GM19328 (cell line): ENCODE data around the gene SPOCK1.

Source experiments
- ATAC-seq: cut with Tn5 transposase; IDR thresholded peaks from one replicate; pipeline ENCODE4 v1.9.1; 2021; ENCODE audit warnings: mild to moderate bottlenecking, moderate library complexity; ENCODE audit not compliant: unreplicated experiment

The SPOCK1 gene

DNA sequence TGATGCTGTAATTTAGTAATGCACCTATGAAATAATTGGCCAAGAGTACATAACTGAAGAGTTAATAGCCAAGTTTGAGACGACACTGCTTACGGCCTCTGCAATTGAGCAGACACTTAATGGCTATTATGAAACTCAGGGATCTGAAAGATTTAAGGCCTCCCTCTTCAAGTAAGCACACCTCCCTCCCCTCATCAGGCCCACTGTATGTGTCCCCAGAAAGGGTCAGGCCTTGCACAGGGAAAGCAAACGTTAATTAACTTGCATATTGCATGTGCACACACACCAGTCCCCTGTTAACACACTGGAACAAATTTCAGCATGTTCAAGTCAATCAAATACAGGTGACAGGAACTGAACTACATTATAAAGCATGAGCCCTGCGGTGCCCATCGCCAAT lies 163.6 kb downstream of the SPOCK1 start:
- no peak for ATAC-seq

DNA sequence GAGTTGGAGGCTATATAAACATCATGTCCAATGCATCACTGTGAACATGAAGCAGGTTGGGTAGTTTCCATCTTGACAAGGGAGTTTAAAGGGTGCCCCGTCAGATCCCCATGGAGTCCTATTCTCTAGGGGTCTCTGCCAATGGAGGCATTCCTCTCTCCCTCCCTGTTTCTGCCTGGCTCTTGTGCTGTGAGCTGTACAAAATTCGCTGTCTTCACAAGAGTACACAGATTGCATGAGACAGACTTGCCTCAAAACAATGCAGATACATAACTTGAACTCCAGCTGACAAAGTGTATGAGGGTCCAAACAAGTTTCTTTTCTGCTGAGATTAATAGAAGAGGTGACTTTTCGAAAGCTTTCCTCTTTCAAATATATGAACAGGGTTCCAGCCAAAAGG lies 165.2 kb downstream of the SPOCK1 start:
- ATAC-seq = no peak

DNA sequence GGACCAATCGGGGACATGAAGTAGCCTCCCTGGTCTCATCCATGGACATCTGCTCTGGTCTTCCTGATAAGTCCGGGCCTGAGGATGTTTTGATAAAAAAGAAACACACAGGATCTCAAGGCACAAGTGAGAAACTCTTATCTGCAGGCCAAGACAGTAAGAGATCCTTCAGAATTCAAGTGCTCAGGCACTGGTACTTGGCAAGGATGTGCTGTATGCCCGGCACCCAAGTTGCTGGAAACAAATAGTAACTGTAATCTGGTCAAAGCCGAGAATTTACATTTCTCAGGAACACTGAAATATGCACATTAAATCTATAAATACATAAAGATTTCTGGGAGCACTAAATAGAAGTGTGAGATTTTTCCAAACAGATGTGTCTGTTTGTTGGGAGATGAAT lies 165.7 kb downstream of the SPOCK1 start:
- no peak for ATAC-seq

- ATAC-seq = no peak
These were observed 166.8 kb downstream of the SPOCK1 start for GRCh38 chr5:137332296-137332695.

GRCh38 chr5:137329586-137330296 lies 169.4 kb downstream of the SPOCK1 start:
- ATAC-seq = no peak

DNA sequence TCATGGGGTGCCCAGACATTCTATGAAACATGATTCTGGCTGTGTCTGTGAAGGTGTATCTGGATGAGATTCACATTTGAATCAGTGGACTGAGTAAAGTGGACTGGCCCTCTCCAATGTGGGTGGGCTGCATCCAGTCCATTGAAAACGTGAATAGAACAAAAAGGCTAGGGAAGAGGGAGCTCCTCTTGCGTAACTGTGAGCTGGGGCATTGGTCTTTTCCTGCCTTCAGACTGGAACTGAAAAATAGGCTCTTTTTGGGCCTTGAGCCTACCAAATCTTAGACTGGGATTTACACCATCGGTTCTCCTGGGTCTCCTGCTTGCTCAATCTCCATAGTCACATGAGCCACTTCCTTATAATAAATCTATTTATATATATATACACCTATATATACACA lies 170.1 kb downstream of the SPOCK1 start:
- ATAC-seq = no peak

GRCh38 chr5:137328463-137328862 lies 170.7 kb downstream of the SPOCK1 start:
- ATAC-seq = no peak

DNA sequence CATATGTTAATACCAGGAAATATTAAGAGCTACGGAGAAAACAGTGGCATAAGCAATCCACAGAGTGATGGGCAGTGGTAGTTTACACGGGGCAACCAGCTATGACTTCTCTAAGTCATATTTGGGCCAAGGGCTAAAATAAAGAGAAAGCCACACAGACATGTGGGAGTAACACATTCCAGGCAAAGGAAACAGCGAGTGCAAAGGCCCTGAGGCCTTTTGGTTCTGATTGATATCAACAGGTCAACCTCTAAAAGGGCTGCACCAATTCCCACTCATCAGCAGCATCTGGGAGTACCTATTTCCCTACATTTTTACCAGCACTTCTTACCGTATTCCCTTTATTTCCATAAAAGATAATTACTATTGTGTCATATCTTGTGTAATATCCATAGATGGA lies 173.4 kb downstream of the SPOCK1 start:
- ATAC-seq = no peak

GRCh38 chr5:137320056-137321045 lies 178.8 kb downstream of the SPOCK1 start:
- peak; percentile 55 for ATAC-seq

GRCh38 chr5:137318027-137318426 lies 181.1 kb downstream of the SPOCK1 start:
- no peak for ATAC-seq

DNA sequence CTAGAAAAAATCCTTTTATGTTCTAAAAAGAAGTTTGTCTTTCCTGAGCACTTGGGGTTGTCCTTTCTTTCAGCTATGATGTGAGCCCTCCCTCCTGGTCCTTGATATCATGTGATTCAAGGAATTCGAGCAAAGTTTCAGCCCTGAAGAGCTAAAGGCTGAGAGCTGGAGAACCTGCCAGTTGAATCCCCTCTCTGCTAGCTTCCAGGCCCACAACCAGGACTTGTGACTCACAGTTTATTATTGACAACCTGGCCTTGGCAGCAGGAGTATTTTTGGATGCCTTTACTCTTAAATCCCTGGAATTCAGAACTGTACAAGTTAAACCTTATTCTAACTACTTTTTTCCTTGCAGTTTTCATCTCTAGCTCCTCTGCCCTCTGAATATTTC lies 182.8 kb downstream of the SPOCK1 start:
- no peak for ATAC-seq

- no peak for ATAC-seq
These were observed 183.4 kb downstream of the SPOCK1 start for GRCh38 chr5:137315534-137316345.

DNA sequence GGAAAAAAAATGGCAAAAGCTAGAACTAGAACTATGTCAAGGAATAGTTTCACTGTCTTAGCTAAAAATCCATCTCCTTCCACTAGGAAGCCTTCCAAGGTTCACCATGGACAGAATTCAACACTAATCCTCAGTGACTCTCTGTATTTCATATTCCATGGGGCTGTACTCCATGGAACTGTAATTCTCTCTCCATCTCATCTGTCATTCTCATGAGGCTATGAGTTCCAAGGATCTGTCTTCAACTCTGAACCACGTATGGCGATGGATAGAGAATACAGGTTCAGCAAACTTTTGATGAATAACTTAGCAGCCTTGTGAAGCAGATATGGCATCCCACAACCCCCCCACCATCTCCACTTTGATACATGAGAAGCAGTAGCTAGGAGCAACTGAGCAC lies 184.0 kb downstream of the SPOCK1 start:
- no peak for ATAC-seq

- no peak for ATAC-seq
These were observed 185.5 kb downstream of the SPOCK1 start for GRCh38 chr5:137313526-137314175.

DNA sequence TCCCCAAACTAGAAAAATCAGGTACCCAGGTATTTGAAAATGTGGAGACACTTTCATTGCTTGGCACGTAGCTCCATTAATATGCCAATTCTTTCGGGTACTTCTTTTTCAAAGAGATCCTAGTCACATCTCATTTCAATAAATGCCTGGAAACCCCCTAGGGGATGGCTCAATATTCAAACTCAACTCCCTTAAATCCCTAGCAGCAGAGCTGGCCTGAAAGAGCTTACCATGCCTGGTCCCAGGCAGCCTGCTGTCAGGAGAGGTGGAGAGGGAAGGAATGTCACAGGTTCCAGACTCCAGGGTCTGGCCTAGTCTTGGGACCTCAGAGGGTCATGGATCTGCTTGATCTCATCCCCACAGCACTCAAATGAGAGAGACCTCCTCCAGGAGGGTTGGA lies 187.1 kb downstream of the SPOCK1 start:
- no peak for ATAC-seq

DNA sequence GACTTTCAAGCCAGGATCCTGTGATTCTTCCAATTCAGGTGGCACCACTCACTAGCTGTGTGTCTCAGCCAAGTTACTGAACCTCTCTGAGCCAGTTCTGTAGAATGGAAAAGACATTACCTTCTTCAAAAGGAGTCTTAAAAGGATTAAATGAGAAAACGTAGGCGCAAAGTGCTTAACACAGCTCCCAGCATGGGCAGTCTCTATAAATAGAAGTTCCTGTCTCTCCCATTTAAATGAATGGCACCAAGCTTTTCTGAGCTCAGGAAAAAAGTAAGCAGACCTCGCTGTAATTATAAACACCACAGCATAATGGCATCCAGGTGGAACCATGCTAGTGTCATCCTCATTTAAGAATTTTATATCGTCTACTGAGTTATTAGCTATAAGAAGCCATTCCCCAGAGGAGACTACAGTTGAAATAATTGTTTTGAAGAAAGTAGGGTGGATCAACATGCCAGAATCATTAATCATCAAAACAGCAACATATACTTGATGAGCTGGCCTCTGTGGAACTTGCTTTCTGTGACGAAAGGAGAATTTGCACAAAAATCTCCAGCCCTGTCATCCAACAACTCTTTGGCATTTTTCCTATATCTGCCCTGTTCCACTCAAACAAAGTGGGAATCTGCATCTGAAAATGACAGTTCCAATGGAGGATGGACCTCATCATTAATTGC lies 188.9 kb downstream of the SPOCK1 start:
- ATAC-seq = no peak

DNA sequence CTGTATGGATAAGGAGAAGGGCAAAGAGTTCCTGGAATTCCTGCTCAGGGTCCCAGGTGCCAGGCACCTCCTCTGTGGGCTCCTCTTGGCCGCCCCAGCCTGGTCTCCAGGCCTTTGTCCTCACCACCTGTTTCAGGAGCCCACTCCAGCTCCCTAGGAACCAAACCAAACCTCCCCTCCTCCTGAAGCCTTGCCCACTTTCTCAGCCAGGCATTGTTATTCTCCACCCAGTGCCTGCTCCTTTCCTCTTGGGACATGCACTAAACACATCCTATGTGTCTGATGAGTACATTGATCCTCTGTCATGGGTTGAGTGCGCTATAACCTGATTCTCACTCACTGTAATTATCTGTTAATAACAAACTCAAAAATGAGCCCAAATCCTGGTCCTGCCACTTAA lies 189.8 kb downstream of the SPOCK1 start:
- ATAC-seq = no peak

GRCh38 chr5:137308311-137308710 lies 190.8 kb downstream of the SPOCK1 start:
- ATAC-seq = no peak

DNA sequence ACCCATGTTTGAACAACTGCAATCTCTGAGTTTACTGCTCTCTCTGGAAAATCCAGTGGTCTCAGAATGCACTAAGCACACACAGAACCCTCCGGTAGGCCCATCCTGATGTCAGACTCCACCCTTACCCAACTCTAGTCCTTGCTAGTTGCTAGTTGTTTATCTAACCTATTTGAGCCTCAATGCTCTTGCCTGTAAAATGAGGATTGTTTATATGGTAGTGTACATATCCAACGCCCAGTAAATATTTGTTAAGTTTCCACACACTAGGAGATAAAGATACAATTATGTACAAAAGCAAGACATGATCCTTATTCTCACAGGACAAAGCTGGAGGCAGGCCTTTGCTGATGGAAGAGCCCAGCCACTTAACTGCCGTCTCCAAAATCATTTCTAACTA lies 192.2 kb downstream of the SPOCK1 start:
- ATAC-seq = no peak

- ATAC-seq = no peak
These were observed 193.0 kb downstream of the SPOCK1 start for GRCh38 chr5:137305971-137306602.
